Activated CD4-positive, CD25-positive, alpha-beta regulatory T cell treated with anti-CD3 and anti-CD28 coated beads, Interleukin-2, amount 50 U/mL, for 24 hours (primary cell): ENCODE measurements around the gene TATDN2.
A peak's percentile ranks its signal among the peaks of the same experiment; 100 is the strongest.
"Not testable (repeated sequence)": the region's sequence is repeated elsewhere in the genome, so short reads cannot be mapped to it uniquely, and the experiment has no call there.

Experiments
- ATAC-seq, 2 donors: fragments of 150-1000 bp; cut with Tn5 transposase; one replicate each; pipeline ENCODE4 v1.10.0; 2021; ENCODE audit warnings: mild to moderate bottlenecking in 1 of 2, moderate library complexity in 1 of 2

TATDN2 gene

GRCh38 chr3:10269443-10269842 lies 21.2 kb downstream of the TATDN2 start:
- ATAC-seq, result no peak

- ATAC-seq, result not testable (repeated sequence)
Measured at GRCh38 chr3:10272476-10272875, 24.2 kb downstream of the TATDN2 start.

GRCh38 chr3:10272977-10273376 lies 24.7 kb downstream of the TATDN2 start:
- no peak for ATAC-seq

GRCh38 chr3:10273702-10274305 lies 25.5 kb downstream of the TATDN2 start:
- ATAC-seq, result no peak

GRCh38 chr3:10274601-10275000 lies 26.3 kb downstream of the TATDN2 start:
- no peak for ATAC-seq

- ATAC-seq, result no peak
Measured at GRCh38 chr3:10277115-10277625, 28.9 kb downstream of the TATDN2 start.

- no peak for ATAC-seq
Measured at GRCh38 chr3:10278501-10278900, 30.2 kb downstream of the TATDN2 start.

GRCh38 chr3:10279384-10280176 lies 31.3 kb downstream of the TATDN2 start:
- ATAC-seq, result no peak

GRCh38 chr3:10280177-10280529 lies 31.9 kb downstream of the TATDN2 start:
- no peak for ATAC-seq

- no peak for ATAC-seq
Measured at GRCh38 chr3:10280571-10280970, 32.3 kb downstream of the TATDN2 start.

- ATAC-seq, result no peak
Measured at GRCh38 chr3:10281951-10282350, 33.7 kb downstream of the TATDN2 start.

GRCh38 chr3:10283638-10284037 lies 35.4 kb downstream of the TATDN2 start:
- no peak for ATAC-seq

GRCh38 chr3:10284496-10284895 lies 36.2 kb downstream of the TATDN2 start:
- ATAC-seq, result peak in 1 of 2 donors; percentile 59

GRCh38 chr3:10285272-10286132 lies 37.2 kb downstream of the TATDN2 start:
- no peak for ATAC-seq

GRCh38 chr3:10286133-10286524 lies 37.9 kb downstream of the TATDN2 start:
- ATAC-seq, result no peak

- ATAC-seq, result no peak
Measured at GRCh38 chr3:10286596-10287295, 38.5 kb downstream of the TATDN2 start.

GRCh38 chr3:10287936-10288574 lies 39.8 kb downstream of the TATDN2 start:
- no peak for ATAC-seq

- no peak for ATAC-seq
Measured at GRCh38 chr3:10288575-10288960, 40.3 kb downstream of the TATDN2 start.

GRCh38 chr3:10289077-10289476 lies 40.8 kb downstream of the TATDN2 start:
- ATAC-seq, result no peak

GRCh38 chr3:10289787-10290355 lies 41.6 kb downstream of the TATDN2 start:
- ATAC-seq, result no peak

- ATAC-seq, result no peak
Measured at GRCh38 chr3:10290481-10291176, 42.4 kb downstream of the TATDN2 start.
